Measurements from ENCODE around the gene VTN. TPM values are rescaled to one million over a fixed set of nuclear protein-coding genes. Genes with fewer than 3 reads are reported as not detected.

The VTN gene
- total RNA-seq, 1 donor from 2014 or later: 48.2 TPM

DNA sequence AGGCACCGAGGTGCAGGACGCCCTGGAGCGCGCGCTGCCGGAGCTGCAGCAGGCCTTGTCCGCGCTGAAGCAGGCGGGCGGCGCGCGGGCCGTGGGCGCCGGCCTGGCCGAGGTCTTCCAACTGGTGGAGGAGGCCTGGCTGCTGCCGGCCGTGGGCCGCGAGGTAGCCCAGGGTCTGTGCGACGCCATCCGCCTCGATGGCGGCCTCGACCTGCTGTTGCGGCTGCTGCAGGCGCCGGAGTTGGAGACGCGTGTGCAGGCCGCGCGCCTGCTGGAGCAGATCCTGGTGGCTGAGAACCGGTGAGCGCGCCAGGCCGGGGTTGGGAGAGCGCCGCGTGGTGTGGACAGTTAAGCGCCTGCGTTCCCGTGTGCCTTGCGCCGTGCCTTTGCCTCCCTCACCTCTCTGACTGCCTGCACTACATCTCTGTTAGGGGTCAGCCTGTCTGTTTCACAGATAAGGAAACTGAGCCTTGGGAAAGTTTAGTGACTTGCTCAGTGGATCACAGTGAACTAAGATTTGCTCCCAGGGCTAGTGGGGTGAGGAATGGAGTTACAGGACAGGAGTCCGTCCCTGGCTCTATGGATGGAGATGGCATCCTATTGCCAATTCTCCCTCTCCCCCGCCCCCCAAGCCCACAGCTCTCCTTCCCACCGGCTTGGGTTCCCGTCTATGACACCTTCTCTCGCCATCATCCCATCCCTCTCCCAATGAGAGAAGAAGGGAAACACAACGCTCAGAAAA is 2.3 kb upstream of the VTN start:
- intact Hi-C loops (cut with DNase I): loop anchor here (5.0 kb wide), 1 partner anchor 35 kb away; the partner anchor contains the start of genes IFT20 and TNFAIP1
- DNase-seq (ENCODE audit: low spot score): no peak

DNA sequence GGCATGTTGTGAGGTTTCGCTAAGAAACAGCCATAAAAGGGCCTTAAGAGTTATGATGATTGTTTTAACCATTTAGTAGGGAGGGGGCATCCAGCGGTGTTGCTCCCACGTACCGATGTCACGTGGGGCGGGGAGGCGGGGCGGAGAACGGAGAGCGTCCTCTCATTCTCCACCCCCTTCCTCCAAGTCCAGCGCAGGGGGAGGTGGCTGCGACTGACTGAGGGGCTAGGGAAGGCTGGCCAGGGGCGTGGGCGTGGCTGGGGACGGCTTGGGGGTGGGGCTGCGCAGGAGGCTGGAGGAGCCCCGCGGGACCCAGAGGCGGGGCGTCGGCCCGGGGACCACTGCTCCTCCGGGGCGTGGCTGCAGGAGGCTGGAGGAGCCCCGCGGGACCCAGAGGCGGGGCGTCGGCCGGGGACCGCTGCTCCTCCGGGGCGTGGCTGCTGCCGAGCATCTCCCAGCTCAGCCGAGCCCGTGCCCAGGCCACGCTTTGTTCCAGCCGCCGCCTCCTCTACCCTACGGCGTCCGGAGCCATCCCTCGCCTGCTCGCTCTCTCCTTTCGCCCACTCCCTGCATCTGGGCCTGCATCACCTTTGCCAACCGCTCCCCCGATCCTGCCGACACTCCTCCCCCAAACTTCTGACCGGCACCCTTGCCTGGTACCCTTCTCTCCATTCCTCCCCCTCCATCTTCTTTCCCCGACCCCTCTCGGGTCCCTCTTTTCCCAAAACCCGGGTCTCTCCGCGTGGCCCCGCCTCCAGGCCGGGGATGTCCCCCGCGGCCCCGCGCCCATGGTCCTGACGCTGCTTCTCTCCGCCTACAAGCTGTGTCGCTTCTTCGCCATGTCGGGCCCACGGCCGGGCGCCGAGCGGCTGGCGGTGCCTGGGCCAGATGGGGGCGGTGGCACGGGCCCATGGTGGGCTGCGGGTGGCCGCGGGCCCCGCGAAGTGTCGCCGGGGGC is 1.4 kb upstream of the VTN start, which contains the start of gene SARM1:
SARM1 (plus strand) TSS at position 450 of the 958 bp plus-strand sequence; CDS start at position 789, 339 bp downstream.
- DNase-seq (ENCODE audit: low spot score): peak; percentile 94
- intact Hi-C loops (cut with DNase I): loop anchor here (5.0 kb wide), 1 partner anchor 34 kb away; the partner anchor contains the start of genes IFT20 and TNFAIP1

DNA sequence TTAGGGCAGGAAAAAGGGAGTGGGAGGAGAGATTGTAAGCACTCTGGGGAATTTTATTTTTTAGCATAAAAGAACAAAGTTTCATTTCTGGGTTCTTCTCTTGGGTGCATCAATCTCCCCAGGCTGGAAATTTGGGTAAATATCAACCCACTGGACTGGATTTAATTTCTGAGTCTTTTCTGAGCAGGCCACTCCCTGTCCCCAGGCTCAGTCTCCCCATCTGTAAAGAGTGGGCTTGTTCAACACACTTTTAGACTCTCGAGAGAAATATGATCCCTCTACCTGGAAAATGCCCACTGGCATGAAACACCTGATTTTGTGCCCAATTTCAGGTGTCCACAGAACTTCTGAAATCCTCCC is 617 bp upstream of the VTN start:
- no peak for DNase-seq (ENCODE audit: low spot score)
- intact Hi-C loops (cut with DNase I): loop anchor here (5.0 kb wide), 1 partner anchor 33 kb away; the partner anchor contains the start of genes IFT20 and TNFAIP1

DNA sequence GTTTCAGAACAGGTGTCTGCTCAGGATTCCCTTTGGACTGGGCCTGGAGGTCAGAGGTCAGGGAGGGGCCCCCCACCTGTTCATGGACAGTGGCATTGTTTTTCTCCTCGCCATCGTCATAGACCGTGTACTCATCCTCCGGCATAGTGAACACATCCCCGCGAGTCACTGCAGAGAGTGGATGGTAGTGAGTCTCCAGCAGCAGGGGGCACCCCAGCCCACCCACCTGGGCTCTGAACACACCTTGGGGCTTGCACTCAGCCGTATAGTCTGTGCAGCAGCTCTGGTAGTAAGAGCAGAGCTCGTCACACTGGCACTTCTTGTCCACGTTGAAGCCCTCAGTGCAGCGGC is 448 bp downstream of the VTN start:
- intact Hi-C loops (cut with DNase I): loop anchor here (5.0 kb wide), 1 partner anchor 32 kb away; the partner anchor contains the start of genes IFT20 and TNFAIP1

DNA sequence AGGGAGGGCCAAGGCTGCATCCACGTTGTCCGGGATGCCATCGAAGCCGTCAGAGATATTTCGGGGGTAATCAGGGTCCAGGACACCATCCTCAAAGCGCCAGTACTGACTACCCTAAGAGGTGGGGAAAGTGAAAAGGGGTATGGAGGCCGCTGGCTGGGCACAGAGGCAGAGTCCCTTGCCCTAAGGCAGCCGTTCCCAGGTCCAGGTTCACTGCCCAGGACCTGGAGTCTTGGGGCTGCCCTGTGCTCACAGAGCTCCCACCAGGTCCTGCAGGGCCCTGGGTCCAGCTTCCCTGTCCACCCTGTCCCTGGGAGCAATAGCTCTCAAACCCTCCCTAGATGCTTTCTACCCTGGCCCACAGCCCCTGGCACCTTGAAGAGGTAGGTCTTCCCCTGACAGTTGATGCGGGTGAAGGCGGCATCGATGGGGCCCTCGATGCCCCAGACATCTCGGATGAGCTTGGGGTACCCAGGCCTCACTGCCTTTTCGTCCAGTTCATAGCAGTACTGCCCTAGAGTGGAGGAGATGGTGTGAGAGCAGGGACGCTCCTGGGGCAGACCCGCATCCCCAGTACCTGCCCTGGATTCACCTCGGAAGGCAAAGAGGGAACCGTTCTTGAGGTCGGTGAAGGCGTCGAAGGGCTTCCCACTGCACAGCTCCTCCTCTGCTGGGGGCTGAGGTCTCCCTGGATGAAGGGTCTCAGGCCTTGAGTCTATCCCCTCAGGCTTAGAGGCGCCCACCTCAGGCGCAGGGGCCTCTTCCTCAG is 1.0 kb downstream of the VTN start:
- intact Hi-C loops (cut with DNase I): no loop called here
- DNase-seq (ENCODE audit: low spot score): no peak

More for the DNA sequence above, 448 bp downstream of the VTN start:
- no peak for DNase-seq (ENCODE audit: low spot score)

- intact Hi-C loops (cut with DNase I): no loop called here
- DNase-seq (ENCODE audit: low spot score): no peak
Observed at GRCh38 chr17:28368306-28368831, 1.7 kb downstream of the VTN start.

GRCh38 chr17:28367641-28368305 is 2.3 kb downstream of the VTN start:
- intact Hi-C loops (cut with DNase I): no loop called here

GRCh38 chr17:28366605-28367004 is 3.5 kb downstream of the VTN start:
- intact Hi-C loops (cut with DNase I): no loop called here
- no peak for DNase-seq (ENCODE audit: low spot score)

More at GRCh38 chr17:28367641-28368305, 2.3 kb downstream of the VTN start:
- peak; percentile 41 for DNase-seq (ENCODE audit: low spot score)

DNA sequence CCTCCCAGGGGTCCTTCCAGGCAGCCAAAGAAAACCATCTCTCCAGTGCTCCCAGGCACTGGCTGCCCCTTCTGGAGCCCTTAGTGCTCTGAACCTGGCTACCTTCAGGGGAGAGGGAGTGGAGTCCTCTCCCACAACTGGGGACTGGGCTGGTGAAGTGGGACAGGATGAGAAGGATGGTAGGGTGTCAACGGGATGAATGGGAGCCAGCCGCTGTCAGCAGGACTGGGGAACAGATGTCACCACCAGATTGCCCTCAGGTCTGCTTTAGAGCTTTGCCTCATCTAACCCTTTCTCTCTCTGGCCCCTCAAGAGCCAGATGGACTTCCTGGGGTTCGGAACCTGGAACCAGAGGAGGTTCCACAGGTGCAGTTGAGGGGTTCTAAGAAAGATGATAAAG is 4.6 kb downstream of the VTN start:
- no peak for DNase-seq (ENCODE audit: low spot score)
- intact Hi-C loops (cut with DNase I): no loop called here

DNA sequence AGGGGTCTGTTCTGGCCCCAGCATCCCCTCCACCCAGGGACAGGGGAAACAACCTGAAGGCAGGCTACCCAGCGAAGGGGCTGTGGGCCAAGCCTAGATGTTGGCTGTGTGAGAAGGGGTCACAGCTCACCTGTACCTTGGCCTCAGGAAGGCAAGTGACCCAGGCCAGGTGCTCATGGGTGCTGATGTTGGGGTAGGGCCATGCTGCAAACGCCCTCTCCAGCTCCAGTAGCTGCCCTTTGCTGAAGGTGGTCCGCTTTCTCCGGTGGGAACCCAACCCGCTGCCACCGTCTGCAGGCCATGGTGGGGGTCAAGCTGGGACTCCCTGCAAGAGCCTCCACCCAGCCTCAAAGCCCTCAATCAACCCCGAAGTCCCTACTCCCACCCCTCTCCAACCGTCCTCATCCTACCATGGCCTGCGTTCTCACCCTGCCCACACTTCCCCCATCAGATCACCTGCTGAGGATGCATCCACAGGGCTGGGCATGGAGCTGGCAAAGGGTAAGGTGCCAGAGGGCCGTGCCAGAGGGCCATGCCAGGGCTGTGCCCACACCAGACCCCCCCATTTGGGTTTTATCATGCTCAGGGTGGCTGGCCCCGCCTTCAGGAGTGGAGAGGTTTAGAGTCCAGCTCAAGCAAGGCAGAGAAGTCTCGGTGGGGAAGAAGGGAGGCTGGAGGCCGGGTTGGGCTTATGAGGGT is 5.3 kb downstream of the VTN start, which contains the start of gene SEBOX:
SEBOX (minus strand) TSS at position 535 of the 699 bp plus-strand sequence; CDS start at position 487, 48 bp downstream.
- DNase-seq (ENCODE audit: low spot score): no peak
- intact Hi-C loops (cut with DNase I): no loop called here

- DNase-seq (ENCODE audit: low spot score): no peak
- intact Hi-C loops (cut with DNase I): no loop called here
Observed at GRCh38 chr17:28363776-28364650, 6.1 kb downstream of the VTN start.

GRCh38 chr17:28363186-28363585 is 6.9 kb downstream of the VTN start:
- intact Hi-C loops (cut with DNase I): no loop called here
- no peak for DNase-seq (ENCODE audit: low spot score)

DNA sequence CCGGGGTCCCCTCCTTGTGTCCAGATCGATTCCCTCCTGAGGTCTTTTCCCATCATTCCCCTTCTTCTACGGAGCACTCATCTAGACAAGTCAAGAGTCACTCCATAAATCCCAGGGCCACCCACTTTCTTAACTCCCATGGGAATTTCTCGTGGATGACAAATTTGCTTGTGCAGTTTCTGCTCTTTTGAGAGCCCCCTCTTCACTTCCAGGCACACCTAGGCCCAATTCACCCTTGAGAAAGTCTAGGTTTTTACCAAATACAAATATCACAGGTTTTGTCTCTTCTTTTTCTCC is 12.3 kb downstream of the VTN start:
- DNase-seq (ENCODE audit: low spot score): no peak
- intact Hi-C loops (cut with DNase I): loop anchor here (1.0 kb wide), 1 partner anchor 23 kb away; the partner anchor contains the start of genes IFT20 and TNFAIP1

DNA sequence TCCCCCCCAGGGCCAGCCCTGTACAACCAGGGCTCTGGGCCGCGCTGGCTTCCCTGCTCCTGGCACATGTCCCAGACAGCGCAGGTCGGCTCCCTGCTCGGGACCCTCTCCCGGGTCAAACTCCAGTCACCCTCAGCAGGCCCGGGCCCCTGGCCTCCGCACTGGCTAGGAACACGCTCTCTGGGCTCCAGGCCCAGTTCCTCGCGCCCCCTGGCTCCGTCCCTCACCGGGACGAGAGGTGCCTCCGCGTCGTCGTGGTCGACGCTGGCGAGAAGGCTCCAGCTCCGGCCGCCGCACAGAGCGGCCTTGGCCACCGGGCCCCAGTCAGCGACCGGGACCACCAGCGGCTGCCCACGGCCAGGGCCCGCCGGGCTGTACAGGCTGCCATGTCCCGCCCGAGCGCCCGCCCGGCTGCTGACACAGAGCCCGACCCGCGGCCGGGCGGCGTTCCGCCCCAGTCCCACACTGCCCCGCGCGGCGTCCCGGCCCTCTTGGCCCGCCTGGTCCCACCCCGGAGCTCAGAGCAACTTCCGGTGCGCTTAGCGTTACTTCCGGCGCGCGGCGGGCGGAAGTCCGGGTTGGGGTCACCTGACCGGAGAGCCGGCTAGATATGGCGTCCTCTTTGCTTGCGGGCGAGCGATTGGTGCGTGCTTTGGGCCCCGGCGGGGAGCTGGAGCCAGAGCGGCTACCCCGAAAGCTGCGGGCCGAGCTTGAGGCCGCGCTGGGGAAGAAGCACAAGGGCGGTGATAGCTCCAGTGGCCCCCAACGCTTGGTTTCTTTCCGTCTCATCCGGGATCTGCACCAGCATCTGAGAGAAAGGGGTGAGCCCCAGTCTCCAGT is 12.8 kb downstream of the VTN start, which contains the start of gene POLDIP2:
POLDIP2 (minus strand) TSS at position 467 of the 840 bp plus-strand sequence; CDS start at position 388, 79 bp downstream.
- intact Hi-C loops (cut with DNase I): loop anchor here (1.0 kb wide), 1 partner anchor 22 kb away; the partner anchor contains the start of genes IFT20 and TNFAIP1
- DNase-seq (ENCODE audit: low spot score): peak; percentile 98

DNA sequence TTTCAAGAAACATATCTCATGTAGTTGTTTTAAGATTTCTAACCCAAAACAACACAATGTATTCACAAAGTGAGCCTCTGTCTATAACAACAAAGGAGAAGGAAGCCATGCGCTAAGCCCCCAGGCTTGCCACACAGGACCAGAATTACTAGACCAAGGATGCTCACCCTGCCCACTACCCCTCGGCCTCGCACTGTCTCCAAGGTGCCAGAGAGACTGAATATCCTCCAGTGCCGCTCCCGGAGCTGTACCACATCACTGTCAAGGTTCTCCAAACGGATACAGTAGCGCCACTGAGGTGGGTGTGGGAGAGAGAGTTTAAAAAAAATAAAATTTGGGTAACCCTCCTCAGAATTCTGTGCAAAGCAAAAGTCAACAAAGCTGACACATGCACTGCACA is 19.8 kb downstream of the VTN start:
- intact Hi-C loops (cut with DNase I): no loop called here
- DNase-seq (ENCODE audit: low spot score): no peak

DNA sequence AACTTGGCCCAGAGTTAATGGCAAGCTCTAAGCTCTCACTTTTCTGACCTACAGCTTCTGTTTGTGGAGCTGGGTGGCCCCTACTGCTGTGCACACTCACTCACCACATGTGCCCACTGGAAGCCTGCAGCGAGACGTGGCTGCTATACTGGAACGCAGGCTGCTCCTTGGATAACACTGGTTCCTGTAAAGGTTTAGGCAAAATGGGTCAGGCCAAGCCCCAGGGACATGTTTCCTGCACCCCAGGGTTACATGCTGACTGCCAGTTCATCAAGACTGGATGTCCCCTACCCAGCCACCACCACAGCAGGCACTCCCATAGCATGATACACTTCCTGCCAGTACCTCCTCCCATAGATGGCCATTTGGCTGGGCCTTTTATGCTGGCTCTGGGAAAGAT is 21.1 kb downstream of the VTN start:
- intact Hi-C loops (cut with DNase I): loop anchor here (10.0 kb wide), 1 partner anchor 544 kb away; the partner anchor contains the start of gene NOS2
- peak; percentile 62 for DNase-seq (ENCODE audit: low spot score)

All from cardiac septum (tissue), 1 donor.